ENCODE data around the gene SRGN. TPM values are rescaled to one million over a fixed set of nuclear protein-coding genes. Genes with fewer than 3 reads are reported as not detected.

SRGN gene
- total and polyA plus RNA-seq, 2 of the 8 experiments (the other 6 are each of a cell fraction or from before 2014, with no cell fraction given), result 0.06 TPM; not detected in 1

DNA sequence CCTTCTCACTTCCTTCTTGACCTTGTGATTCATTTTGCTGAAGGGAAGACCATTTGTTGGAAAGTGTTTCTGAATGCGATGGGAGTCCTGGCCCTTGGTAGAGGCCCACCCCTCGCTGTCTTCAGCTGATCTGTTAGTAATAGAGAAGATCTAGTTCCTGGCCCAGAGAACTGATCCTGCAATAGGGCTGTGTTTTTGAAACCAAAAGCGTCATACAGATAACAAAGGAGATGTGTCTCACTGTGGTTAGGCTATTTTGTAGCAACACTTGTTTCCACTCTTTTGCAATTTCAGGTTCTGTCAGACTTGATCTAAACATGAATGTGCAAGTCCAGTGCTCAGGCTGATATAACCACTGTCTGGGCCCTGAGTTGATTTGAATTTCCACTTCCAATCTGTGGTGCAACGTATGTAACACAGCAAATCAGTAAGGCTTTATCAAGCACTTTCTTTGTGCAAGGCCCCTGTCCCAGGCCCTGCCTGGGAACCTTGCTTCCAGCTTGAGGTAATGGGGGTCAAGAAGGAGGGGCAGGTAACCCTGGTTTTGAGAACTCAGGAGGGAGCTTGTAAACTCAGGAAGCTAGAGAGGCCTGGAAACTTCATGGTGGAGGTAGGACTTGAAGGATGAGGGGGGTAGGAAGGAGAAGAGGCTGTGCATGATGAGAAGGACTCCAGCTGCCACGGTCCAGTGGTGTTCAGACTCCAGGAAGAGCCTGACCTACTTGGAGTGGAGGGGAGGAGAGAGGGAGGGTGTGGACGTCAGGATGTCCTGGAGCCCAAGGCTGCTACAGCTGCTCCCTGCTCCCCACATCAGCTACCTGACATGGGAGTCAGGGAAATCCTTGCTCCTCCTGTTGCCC lies 42.2 kb upstream of the SRGN start (continued):
- TF ChIP-seq CHD7 (IDR thresholded peaks at IDR 0.05; ENCODE audit: insufficient replicate concordance, low read length), result no peak
- TF ChIP-seq HDAC2 (IDR thresholded peaks at IDR 0.05; ENCODE audit: borderline replicate concordance in 1 of 2, low read depth in 2 of 2, low read length in 2 of 2), result no peak
- no peak for TF ChIP-seq SIN3A (conservative IDR thresholded peaks at IDR 0.05 in 1 of 2, IDR thresholded peaks at IDR 0.05 in 1 of 2; ENCODE audit: low read depth in 1 of 2, low read length in 2 of 2)
- no peak for TF ChIP-seq POLR2A (IDR thresholded peaks at IDR 0.05; ENCODE audit: control extremely low read depth in 1 of 2, low read depth in 2 of 2, low read length in 2 of 2)
- no peak for TF ChIP-seq BCL11A (IDR thresholded peaks at IDR 0.05; ENCODE audit: low read depth in 2 of 2, low read length in 2 of 2)
- TF ChIP-seq SP1 (IDR thresholded peaks at IDR 0.05; ENCODE audit: low read depth, low read length), result no peak
- TF ChIP-seq SRF (IDR thresholded peaks at IDR 0.05; ENCODE audit: low read depth, low read length), result no peak
- no peak for TF ChIP-seq HDAC6 (IDR thresholded peaks at IDR 0.05; ENCODE audit: low read depth, low read length)
- TF ChIP-seq CHD2 (IDR thresholded peaks at IDR 0.05; ENCODE audit: low read length), result no peak
- TF ChIP-seq JUND (IDR thresholded peaks at IDR 0.05; ENCODE audit: low read length), result no peak
